ENCODE results near the gene ARSI.

Gene ARSI

DNA sequence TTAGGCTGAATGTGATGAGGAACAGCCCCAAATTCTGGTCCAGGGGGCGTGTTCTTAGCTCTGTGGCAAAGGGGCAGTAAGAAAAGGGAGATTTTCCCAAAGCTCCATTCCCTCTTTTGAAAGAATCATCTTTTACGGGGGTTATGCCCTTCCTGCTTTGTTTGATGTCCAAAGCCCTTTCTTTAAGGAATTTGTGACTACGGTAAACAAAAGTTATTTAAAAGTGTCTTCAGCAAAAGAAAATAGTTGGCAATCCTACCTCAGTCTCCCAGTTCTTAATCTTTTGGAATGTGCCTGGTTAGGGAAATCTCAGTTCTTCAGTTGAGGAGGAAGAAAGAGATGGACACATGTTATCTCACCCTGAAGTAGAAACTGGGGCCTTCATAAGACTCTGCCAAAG, 24.4 kb upstream of the ARSI start:
- in situ Hi-C loops (cut with MboI; ENCODE audit: low sequenced_read_pairs) = no loop called here

DNA sequence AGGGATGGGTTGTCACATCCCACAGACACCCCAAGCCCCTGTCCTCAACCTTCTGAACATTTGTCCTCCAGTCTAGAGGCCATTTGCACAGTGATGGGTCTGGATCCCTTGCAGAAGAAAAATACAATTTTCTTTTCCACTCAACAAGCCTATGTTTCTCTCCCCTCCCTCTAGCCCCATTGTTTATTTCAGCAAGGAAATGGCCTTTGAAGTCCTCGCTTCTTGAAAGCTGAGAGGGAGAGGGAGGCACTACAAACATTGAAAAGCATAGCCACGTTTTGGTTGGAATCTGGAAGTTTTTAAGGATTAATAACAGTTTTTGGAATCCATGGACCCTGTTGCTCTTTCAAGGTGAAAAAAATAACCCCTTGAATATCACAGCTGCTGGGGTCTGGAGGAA, 24.0 kb upstream of the ARSI start:
- in situ Hi-C loops (cut with MboI; ENCODE audit: low sequenced_read_pairs) = no loop called here

DNA sequence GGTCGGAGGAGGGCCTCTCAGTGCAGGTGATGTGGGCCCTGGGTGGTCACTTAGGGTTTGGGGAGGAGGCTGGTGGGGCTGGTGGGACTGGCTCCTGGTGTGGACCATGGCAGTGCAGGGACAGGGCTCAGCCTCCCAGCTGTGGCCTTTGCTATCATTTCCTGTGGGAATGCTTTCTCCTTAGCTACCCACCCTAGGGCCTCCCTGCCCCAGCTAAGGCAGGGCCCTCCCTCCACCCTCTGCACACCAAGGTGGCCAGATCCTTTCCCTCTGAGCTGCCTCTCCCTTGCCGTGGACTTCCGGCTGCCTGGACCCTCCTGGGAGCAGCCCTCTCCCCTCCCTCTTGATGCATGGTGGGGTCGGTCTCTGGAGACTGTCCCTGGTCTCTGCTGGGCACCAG, 22.7 kb upstream of the ARSI start:
- in situ Hi-C loops (cut with MboI; ENCODE audit: low sequenced_read_pairs) = no loop called here

DNA sequence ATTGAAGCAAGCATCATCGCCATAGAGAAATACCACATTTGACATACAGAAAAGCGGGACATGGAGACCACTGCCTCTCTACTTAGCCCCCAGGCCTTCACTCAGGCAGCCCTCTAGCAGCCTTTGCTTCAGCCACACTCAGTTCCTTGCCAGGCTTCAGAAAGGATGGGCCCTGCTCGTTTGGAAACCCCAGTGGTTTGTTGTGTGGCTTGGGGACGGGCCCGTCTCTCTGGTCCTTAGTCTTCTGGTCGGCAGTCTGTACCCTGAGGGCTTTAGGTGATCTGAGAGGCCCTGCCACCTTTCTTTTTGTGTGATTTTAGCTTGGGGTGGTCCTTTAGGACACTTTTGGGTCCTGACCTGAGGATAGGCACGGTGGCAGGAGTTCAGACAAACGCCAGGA, 21.1 kb upstream of the ARSI start:
- in situ Hi-C loops (cut with MboI; ENCODE audit: low sequenced_read_pairs) = no loop called here

DNA sequence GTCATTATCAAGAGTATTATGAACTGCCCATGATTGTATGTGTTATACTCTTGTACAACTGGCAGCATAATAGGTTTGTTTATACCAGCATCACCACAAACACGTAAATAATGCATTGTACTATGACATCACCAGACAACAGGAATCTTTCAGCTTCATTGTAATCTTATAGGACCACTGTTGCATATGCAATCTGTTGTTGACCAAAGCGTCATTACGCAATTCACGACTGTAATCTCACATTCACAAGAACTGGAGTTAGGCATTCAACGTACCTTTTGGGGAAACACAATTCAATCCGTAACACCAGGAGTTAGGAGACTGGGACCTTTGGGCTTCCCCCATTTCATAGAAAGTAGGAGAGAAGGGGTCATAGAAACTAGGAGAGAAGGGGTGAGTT, 20.4 kb upstream of the ARSI start:
- in situ Hi-C loops (cut with MboI; ENCODE audit: low sequenced_read_pairs) = no loop called here

DNA sequence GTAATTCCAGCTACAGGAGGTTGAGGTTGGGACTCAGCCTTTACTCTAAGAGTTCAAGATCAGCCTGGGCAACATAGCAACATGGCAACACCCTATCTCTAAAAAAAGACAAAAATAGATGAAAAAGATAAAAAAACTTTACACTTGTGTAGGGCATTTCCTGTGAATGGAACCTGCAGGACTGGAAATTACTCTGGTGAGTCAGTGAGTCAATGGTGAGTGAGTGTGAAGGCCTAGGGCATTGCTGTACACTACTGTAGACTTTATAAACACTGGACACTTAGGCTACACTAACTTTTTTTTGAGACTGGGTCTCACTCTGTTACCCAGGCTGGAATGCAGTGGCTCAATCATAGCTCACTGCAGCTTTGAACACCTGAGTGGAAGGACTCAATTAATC, 19.5 kb upstream of the ARSI start:
- in situ Hi-C loops (cut with MboI; ENCODE audit: low sequenced_read_pairs) = no loop called here

DNA sequence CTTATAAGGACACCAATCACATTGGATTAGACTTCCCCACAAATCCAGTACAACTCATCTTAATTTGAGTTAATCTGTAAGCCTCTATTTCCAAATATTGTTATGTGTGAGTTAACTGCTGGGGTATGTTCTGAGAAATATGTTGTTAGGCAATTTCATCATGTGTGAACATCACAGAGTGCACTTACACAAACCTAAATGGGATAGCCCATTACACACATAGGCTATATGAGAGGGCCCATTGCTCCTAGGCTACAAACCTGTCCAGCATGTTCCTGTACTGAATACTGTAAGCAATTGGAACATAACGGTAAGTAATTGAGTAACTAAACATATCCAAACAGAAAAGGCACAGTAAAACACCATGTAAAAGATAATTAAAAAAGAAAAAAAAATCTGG, 19.1 kb upstream of the ARSI start:
- in situ Hi-C loops (cut with MboI; ENCODE audit: low sequenced_read_pairs) = no loop called here

DNA sequence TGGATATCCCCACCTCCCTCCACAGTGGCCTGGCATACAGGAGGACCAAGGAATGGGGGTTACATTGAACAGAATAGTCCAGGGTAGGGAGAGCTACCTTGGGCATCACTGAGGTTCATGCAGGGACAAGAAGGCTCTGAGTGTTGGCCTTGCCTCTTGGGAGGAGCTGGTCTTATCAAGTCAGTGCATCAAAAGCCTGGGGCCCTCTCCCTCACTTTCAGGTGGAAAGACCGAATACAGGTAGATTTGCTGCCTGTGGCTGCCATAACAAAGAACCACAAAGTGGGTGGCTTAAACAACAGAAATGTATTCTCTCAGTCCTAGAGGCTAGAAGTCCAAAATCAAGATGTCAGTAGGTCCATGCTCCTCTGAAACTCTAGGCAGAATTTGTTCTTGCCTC, 18.5 kb upstream of the ARSI start:
- in situ Hi-C loops (cut with MboI; ENCODE audit: low sequenced_read_pairs) = no loop called here

DNA sequence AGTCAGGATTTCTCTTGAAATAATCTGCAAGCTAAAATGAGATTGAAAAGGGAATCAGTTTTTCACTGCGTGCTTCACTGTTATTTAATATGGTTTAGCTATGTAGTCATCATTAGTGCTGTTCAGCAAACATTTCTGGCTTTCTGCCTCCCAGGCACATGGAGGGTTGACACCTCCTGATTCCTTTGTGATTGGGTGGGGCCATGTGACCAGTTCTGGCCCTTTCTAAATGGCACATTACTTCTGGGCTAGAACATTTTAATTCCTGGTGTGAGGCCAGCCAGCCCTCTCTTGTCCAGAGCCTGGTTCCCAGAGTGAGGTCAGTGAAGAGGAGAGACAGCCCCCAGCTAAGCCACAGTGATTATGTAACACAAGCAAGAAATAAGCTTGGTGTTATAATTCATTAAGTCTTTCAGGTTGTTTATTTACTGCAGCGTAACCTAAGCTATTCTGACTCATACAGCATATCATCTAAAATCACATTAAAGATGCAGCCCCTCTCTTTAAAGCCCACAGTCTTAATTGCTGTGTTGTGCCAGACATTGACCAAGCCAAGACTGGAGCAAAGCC, 17.4 kb upstream of the ARSI start:
- in situ Hi-C loops (cut with MboI; ENCODE audit: low sequenced_read_pairs) = no loop called here

DNA sequence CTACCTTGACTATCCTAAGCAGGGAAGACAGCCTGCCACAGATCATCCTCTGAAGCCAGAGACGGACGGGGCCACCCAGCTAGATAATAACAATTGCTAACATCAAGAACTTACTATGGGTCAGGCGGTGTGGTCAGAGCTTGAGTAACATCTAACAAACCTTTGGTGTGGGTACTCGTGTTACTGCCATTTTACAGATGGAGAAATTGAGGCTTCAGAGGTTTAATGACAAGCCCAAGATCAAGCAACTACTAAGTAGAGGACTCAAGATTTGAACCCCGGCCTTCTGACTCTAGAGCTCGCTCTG, 16.7 kb upstream of the ARSI start:
- in situ Hi-C loops (cut with MboI; ENCODE audit: low sequenced_read_pairs) = no loop called here

DNA sequence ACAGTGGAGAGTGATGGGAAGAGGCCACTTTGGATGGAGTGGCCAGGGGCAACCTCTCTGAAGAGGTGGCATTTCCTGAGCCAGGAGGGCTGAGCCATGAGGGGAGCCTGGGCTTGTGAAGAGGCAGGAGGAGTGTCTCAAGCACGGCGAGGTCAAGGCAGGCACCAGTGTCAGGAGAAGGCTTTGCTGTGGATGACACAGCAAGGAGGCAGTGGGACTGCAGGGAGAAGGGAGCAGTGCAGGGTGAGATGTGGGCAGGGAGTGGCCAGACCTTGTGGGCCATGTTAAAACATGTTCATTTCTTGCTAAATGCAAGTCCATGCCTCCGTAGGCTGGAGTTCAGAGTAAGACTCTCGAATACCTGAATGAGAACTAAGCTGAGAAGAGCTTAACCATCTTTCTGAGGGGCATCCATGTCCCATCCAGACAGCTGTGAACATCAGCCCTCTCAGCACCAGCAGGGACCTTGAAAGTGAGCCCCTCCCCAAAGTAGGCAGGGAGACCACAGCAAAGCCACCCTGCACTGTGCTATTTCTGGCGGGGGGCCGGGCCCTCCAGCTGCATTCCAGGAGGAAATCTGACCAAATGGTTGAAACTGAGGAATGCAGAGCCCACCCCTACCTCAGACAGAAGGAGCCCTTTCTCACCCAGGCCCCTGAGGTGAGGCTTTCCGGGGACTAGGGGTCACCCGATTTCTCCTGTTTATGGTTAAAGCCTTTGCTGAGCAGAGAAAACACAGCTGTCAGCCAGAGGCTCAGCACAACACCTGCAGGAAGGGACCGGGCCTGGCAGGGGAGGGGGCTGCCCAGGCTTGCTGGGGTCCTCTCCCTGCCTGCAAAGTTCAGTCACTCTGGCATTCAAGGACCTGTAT, 16.1 kb upstream of the ARSI start:
- in situ Hi-C loops (cut with MboI; ENCODE audit: low sequenced_read_pairs) = no loop called here

DNA sequence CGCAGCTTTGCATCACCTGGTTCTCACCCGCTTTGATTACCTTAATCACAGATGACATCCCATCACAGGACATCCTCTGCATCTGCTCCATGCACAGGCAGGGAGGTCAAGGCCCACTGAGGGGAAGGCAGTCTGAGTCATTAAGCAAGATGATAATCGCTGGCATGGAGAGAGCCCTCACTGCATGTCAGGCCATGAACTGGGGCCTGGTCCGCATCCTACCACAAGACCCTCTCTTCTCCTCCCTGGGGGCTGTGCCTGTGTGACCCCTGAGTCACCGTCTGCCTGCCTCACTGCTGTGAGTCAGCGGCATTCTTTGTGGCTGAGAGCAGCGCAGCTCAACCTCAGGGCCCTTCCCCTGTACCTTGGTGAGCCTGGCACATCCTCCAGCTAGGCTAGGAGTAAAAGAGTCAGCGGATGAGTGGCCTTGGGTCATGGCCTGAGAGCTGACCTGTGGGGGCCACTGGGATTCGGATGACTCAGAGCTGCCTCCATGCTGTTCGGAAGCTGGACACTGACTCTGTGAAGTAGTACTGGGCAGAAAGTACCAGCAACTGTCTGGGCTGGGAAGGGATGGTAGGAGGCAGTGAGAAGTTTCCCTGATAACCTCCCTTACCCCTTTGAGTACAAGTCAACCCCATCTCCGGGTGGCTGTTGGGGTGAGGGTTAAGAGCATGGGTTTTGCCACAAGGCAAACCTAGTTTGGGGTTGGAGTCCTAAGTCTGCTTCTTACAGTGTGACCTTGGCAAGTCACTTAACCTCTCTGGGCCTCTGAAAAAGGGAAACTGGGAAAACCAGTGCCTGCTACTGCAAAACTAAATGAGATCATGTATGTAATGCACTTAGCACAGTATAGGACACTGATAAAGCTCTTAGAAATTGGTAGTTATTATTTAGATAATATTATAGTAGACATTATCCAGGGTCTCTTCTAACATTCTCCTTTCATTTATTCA, 14.6 kb upstream of the ARSI start:
- in situ Hi-C loops (cut with MboI; ENCODE audit: low sequenced_read_pairs) = no loop called here

DNA sequence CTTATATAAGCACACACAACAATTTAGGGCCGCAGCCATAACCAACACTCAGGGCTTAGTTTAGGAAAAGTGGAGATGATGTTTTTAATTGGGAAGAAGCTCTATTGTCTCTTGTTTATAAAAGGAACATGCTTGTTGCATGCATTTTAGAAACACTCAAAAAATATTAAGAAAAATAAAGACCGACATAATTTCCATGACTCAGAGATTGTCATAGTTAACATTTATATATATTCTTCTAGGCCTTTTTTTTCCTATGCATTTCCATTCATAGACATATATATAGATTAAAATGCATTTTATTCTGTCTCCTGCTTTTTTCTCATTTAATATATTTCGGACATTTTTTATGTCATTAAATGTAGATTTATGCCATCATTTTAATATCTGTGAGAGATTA, 13.6 kb upstream of the ARSI start:
- in situ Hi-C loops (cut with MboI; ENCODE audit: low sequenced_read_pairs) = no loop called here

DNA sequence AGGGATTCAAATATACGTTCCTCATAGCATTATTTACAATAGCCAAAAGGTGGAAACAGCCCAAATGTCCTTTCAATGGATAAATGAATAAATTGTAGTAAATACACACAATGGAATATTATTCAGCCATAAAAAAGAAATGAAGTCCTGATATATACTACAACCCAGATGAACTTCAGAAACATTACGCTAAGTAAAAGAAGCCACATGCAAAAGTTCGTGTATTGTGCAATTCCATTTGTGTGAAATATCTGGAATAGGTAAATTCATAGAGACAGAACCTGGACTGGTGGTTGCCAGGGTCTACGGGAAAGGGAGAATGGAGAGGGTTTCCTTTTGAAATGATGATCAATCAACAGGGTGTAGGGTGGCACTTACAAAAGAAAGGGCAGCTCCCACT, 12.5 kb upstream of the ARSI start:
- in situ Hi-C loops (cut with MboI; ENCODE audit: low sequenced_read_pairs) = no loop called here

DNA sequence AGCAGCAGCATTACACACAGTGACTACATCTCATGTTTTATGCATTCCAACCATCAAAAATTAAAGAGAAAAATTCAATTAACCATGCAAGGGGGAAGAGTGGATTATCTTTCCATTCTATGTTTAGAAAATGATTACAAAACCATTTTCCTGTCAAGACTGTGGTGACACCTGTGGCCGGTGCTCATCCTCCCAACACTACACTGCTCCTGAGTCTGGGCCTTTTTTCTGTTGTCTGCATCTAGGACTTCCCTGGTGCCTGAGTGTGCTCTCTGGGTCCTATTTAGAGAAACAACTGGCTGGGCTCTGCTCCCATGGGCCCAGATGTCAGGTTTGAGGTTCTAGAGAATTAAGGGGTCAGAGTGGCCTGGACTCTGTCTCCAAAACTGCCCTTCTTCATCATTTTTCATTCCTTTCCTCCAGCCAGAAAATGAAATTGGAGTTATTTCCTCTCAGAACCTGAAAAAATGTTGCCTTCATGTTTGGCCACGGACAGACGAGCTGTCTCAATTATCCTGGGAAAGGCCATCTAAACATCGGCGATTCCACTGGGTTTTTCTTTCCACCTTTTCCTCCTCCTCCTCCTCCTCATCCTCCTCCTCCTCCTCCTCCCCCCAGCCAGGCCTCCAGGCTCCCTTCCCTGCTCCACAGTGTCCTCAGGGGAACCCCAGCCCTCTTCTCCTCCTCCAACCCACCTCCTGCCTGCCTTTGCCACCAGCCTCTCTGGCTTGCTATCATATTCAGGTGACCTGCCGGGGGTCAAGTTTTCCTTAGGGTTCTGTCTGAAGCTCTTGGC, 11.4 kb upstream of the ARSI start:
- in situ Hi-C loops (cut with MboI; ENCODE audit: low sequenced_read_pairs) = no loop called here

DNA sequence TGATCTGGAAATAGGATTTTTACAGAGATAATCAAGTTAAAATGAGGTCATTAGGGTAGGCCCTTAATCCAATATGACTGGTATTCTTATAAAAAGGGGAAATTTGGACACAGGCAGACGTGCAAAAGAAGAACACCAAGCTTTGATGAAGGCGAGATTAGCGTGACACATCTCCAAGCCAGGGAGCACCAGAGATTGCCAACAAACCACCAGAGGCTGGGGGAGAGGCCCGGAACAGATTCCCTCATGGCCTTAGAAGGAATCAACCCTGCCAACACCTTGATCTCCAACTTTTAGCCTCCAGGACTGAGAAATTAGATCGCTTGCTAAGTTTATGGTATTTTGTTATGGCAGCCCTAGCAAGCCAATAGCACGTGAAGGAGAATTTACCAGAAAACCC, 10.8 kb upstream of the ARSI start:
- in situ Hi-C loops (cut with MboI; ENCODE audit: low sequenced_read_pairs) = no loop called here

DNA sequence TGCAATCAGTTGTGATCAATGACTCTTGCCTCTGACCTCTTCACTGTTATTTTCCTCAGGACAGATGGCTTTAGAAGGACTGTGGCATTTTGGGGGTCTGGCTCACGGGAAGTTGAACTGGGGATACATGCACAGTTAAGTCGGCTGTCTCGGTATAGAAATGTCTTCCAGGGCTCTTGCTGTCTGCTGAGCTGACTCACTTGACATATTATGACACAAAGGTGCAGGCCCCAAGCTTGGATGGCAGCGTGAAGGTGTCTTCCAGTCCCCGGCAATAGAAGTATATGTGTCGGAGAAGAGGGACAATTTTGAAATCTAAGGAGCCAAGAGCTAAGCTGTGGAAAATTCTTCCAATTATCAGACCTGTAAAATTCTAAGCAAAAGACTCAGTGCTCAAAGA, 9.8 kb upstream of the ARSI start:
- in situ Hi-C loops (cut with MboI; ENCODE audit: low sequenced_read_pairs) = no loop called here

DNA sequence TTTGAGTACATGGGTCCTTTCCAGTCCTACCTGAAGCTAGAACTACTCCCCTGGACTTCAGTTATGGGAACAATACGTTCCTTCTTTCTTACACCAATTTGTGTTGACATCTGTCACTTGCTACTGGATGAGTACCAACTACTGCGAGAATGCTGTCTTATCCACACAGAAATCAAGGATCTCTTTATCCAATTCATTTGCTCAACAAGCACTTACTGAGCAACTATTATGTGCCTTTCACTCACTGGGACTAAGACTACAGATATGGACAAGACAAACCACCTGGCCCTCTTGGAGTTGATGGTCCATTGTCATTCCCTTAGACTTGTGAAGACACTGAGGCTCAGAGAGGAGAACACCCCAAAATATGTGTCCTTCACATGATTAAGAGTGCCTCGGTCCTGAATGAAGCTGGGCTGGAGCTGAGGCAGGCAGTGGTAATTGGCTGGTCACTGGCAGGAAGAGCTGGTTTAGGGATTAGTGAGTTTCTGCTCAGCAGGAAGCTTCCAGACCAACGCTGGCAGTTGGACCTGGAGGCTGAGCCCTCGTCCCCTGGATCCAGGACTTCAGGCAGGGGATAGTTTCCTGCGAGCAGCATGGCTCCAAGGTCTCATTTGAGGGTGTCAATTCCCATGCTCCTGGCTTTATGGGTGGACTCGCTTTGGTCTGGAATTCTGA, 8.4 kb upstream of the ARSI start:
- in situ Hi-C loops (cut with MboI; ENCODE audit: low sequenced_read_pairs) = no loop called here

DNA sequence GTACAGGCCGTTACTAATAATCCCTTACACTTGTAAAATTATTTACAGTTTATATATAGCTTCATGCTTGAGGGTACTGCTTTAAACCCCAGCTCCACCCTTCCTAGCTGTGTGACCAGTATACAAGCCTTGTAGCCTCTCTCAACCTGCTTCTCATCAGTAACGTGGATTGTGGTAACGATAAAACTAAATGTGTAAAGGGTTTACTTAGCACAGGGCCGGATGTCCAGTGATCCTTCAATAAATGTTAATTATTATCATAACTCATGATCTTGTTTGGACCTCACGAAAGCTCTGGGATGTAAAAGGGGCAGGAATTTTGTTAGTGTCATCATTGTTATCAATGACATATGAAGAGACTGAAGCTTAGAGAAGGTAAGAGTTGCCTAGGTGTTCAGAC, 7.5 kb upstream of the ARSI start:
- in situ Hi-C loops (cut with MboI; ENCODE audit: low sequenced_read_pairs) = no loop called here

DNA sequence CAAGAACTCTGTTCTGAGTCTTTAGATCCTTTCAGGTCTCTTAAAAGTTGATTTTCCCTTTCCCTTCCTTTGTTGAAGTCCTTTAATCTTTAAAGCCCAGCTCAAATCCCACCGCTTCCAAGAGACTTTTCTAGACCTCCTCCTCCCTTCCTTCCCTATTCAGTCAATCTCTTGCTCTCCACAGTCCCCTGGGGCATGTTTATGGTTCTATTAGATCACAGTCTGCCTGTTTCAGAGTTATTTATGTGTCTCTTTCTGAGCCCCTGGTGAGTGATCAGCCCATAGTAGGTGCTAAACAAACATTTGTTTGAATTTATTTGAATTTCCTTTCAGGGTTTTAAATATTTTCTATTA, 7.2 kb upstream of the ARSI start:
- in situ Hi-C loops (cut with MboI; ENCODE audit: low sequenced_read_pairs) = no loop called here
